Stomach (tissue), 9 donors: ENCODE results near the gene TRAF1. TPM values are rescaled to one million over a fixed set of nuclear protein-coding genes. Genes with fewer than 3 reads are reported as not detected.

Experiments
- DNase-seq, 2 donors: peaks; one replicate each; pipeline versions ENCODE4 v3.0.0 to v3.0.0-alpha.2; 2013 to 2019
- H3K27ac ChIP-seq, 5 donors: fragments of 200-600 bp in 4 of 5; sonication (generic) in 4 of 5; one replicate each; pipeline ENCODE4 v1.5.1; 2013 to 2019; ENCODE audit warnings: mild to moderate bottlenecking in 1 of 5, moderate library complexity in 1 of 5
- H3K27me3 ChIP-seq, 3 donors: fragments of 200-600 bp; sonication (generic); one replicate each; pipeline ENCODE4 v1.5.1; 2017 to 2019; ENCODE audit warnings: mixed run types in 1 of 3
- H3K36me3 ChIP-seq, 4 donors: fragments of 200-600 bp; sonication (generic); 1 replicate in 3 of 4; 2 replicates in 1 of 4; pipeline ENCODE4 v1.5.1; 2016 to 2019
- H3K4me1 ChIP-seq, 4 donors: fragments of 200-600 bp; sonication (generic); one replicate each; pipeline ENCODE4 v1.5.1; 2016 to 2019
- H3K4me3 ChIP-seq, 4 donors: fragments of 200-600 bp; sonication (generic) in 3 of 4; one replicate each; pipeline ENCODE4 v1.5.1; 2016 to 2019; ENCODE audit warnings: mild to moderate bottlenecking in 1 of 4
- H3K9me3 ChIP-seq, 4 donors: fragments of 200-600 bp; sonication (generic); one replicate each; pipeline ENCODE4 v1.5.1; 2016 to 2019
- EP300 ChIP-seq: sonication (generic); formaldehyde crosslinking; IDR thresholded peaks from one replicate; pipeline ENCODE4 v1.6.1; 2017; ENCODE audit warnings: antibody characterized with exemption
- POLR2A ChIP-seq, 4 donors: fragments of 450-650 bp; IDR thresholded peaks; one replicate each; pipeline ENCODE4 v1.6.1; 2016; ENCODE audit warnings: antibody characterized with exemption in 4 of 4, control low read depth in 2 of 4, mild to moderate bottlenecking in 1 of 4, moderate library complexity in 1 of 4
- POLR2AphosphoS5 ChIP-seq, 3 donors: sonication (generic); formaldehyde crosslinking; IDR thresholded peaks; one replicate each; pipeline ENCODE4 v1.6.1; 2016; ENCODE audit warnings: antibody characterized with exemption in 3 of 3
- WGBS, 5 donors: extraction: QIAGEN DNeasy Blood & Tissue Kit in 3 of 5; methylation state at CpG; one replicate each; pipeline versions ENCODE4 v1.1.5 to v1.1.7; 2013 to 2018; 5-methylcytosine and 5-hydroxymethylcytosine counted together
- intact Hi-C: fragments of 100-400 bp; cut with DNase I; formaldehyde crosslinking; loops from one replicate; pipeline ENCODE4 v1.15.1; 2023; ENCODE audit warnings: low total_unique reads
- polyA plus RNA-seq, 3 donors: library from polyadenylated mRNA; stranded (reverse); fragments of 200-250 nt; gene quantifications; one replicate each; pipeline ENCODE4 v1.2.3, GENCODE V29; 2013
- total RNA-seq, 5 donors: library from RNA; depleted of rRNA; stranded (reverse); fragments of >200 nt; gene quantifications; one replicate each; pipeline versions ENCODE4 v1.1.0 to v1.2.3, GENCODE V29; 2014 to 2016
- TF ChIP-seq, protein P1 (sequence below), 7 experiments: fragments of 450-650 bp in 4 of 7; fragments of 200-600 bp in 3 of 7; sonication (generic) in 3 of 7; IDR thresholded peaks; one replicate each; pipeline ENCODE4 v1.5.1; 2016 to 2019; ENCODE audit warnings: antibody characterized with exemption in 7 of 7, control low read depth in 2 of 7, mild to moderate bottlenecking in 1 of 7
- donor health status: healthy with polysubstance abuse.
- donor health status: Bipolar disorder and iron deficiency.
- donor health status: healthy.

Gene TRAF1
- total and polyA plus RNA-seq, 8 donors: 0.58 to 10.3 (median 3.2) TPM

- no peak for DNase-seq
- Histone ChIP-seq H3K27ac (peak overlapping the region in 1 of 5 donors; percentile 35), H3K9me3 (no peaks in the 10 kb centered on the region), H3K4me1 (peaks cover 0 to 8% (median 0%) of the 10 kb centered on the region in 4 donors), H3K36me3 (peaks cover 0 to 44% (median 27%) of the 10 kb centered on the region in 4 donors), H3K4me3 (no peak overlapping the region), H3K27me3 (no peaks in the 10 kb centered on the region)
- no peak for TF ChIP-seq POLR2AphosphoS5 (IDR thresholded peaks at IDR 0.05)
- no peak for TF ChIP-seq EP300
- no peak for TF ChIP-seq POLR2A (IDR thresholded peaks at IDR 0.05)
- TF ChIP-seq, protein P1, sequence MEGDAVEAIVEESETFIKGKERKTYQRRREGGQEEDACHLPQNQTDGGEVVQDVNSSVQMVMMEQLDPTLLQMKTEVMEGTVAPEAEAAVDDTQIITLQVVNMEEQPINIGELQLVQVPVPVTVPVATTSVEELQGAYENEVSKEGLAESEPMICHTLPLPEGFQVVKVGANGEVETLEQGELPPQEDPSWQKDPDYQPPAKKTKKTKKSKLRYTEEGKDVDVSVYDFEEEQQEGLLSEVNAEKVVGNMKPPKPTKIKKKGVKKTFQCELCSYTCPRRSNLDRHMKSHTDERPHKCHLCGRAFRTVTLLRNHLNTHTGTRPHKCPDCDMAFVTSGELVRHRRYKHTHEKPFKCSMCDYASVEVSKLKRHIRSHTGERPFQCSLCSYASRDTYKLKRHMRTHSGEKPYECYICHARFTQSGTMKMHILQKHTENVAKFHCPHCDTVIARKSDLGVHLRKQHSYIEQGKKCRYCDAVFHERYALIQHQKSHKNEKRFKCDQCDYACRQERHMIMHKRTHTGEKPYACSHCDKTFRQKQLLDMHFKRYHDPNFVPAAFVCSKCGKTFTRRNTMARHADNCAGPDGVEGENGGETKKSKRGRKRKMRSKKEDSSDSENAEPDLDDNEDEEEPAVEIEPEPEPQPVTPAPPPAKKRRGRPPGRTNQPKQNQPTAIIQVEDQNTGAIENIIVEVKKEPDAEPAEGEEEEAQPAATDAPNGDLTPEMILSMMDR (IDR thresholded peaks at IDR 0.05): no peak
- intact Hi-C loops: no loop called here
- 81 to 89% (median 85%) methylated on average over 11 of the region's 11 CpGs for WGBS, 5 donors
Measured at GRCh38 chr9:120905315-120906164, 21.1 kb downstream of the TRAF1 start.

- no peaks in the 10 kb centered on the region for H3K9me3 ChIP-seq
- WGBS, 5 donors: 89 to 96% (median 94%) methylated on average over 11 of the region's 11 CpGs
- no peak for DNase-seq
- H3K27ac ChIP-seq: peak overlapping the region in 1 of 5 donors; percentile 35
- peaks cover 0 to 3% (median 0%) of the 10 kb centered on the region in 4 donors for H3K4me1 ChIP-seq
- TF ChIP-seq, protein P1 (IDR thresholded peaks at IDR 0.05): no peak
- TF ChIP-seq EP300: no peak
- TF ChIP-seq POLR2A (IDR thresholded peaks at IDR 0.05): no peak
- no peak for TF ChIP-seq POLR2AphosphoS5 (IDR thresholded peaks at IDR 0.05)
- intact Hi-C loops: no loop called here
- no peaks in the 10 kb centered on the region for H3K27me3 ChIP-seq
- H3K4me3 ChIP-seq: no peak overlapping the region
- peaks cover 0 to 40% (median 25%) of the 10 kb centered on the region in 4 donors for H3K36me3 ChIP-seq
Measured at GRCh38 chr9:120904978-120905301, 21.7 kb downstream of the TRAF1 start.

DNA sequence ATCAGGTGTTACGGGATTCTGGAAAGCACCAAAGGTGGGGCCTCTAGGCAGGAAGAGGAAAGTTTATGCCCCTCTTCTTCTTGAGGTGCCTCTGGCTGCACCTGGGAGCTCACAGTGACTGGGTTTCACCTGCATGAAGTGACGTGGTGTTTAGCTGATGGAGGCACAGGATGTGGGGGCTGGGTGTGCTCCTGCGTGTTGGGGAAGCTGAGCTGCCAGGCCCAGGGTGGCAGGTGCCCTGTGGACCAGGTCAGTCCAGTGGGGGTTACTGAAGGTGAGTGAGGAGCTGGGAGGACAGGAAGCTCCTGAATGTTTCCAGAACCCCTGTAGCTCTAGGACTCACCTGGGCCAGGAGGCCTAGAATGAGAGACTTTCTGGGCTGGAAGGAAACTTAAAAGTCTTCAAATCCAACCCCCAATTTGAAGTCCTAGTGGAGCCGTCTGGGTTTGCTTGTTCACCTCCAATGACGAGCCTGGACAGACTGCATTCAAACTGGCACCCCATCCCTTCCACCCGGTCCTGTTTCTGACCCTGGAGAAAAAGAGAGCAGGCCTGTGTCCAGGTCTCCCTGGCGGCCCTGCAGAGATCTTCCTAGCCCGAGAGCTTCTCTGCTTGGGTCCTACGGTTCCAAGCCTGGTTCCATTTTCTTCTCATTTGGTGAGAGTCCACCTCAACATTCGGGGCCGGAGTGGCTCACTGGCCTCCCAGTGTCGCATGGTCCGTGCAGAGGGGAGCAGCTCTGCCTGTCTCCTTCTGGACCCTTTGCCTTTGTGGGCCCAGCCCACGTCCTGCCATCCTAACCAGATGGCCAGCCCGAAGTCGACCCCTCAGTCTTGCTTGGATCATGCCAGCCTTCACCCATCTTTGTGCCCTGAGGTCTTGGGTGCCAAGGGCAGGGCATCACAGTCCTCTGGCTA, 22.3 kb downstream of the TRAF1 start:
- H3K27me3 ChIP-seq: no peaks in the 10 kb centered on the region
- TF ChIP-seq, protein P1 (IDR thresholded peaks at IDR 0.05): no peak
- TF ChIP-seq POLR2AphosphoS5 (IDR thresholded peaks at IDR 0.05) (no peak), EP300 (no peak), POLR2A (IDR thresholded peaks at IDR 0.05) (no peak)
- H3K36me3 ChIP-seq: peaks cover 0 to 35% (median 22%) of the 10 kb centered on the region in 4 donors
- H3K4me1 ChIP-seq: no peaks in the 10 kb centered on the region
- H3K9me3 ChIP-seq: no peaks in the 10 kb centered on the region
- DNase-seq: peak in 1 of 2 donors; percentile 58
- H3K4me3 ChIP-seq: no peak overlapping the region
- WGBS, 5 donors: 84 to 92% (median 86%) methylated on average over 15 to 16 of the region's 16 CpGs
- intact Hi-C loops: no loop called here
- peak overlapping the region in 4 of 5 donors; percentile 20 to 51 (median 26) for H3K27ac ChIP-seq
